PC-3 (cell line): ENCODE measurements around the gene IYD.

Source experiments
- EZH2 ChIP-seq: fragments of 300-600 bp; sonication (generic); IDR thresholded peaks from one replicate; pipeline ENCODE4 v1.6.1; 2017; ENCODE audit warnings: antibody characterized with exemption, mild to moderate bottlenecking, low read length; ENCODE audit not compliant: unreplicated experiment
- EZH2phosphoT487 ChIP-seq: fragments of 300-600 bp; sonication (generic); IDR thresholded peaks from 2 replicates; pipeline ENCODE4 v1.6.1; 2018; ENCODE audit warnings: mild to moderate bottlenecking, antibody characterized with exemption, low read length, borderline replicate concordance
- TF ChIP-seq, protein P1 (sequence below): fragments of 300-600 bp; sonication (generic); conservative IDR thresholded peaks from 2 replicates; pipeline ENCODE4 v1.5.1; 2017; ENCODE audit warnings: antibody characterized with exemption, low read depth, mild to moderate bottlenecking, low read length

DNA sequence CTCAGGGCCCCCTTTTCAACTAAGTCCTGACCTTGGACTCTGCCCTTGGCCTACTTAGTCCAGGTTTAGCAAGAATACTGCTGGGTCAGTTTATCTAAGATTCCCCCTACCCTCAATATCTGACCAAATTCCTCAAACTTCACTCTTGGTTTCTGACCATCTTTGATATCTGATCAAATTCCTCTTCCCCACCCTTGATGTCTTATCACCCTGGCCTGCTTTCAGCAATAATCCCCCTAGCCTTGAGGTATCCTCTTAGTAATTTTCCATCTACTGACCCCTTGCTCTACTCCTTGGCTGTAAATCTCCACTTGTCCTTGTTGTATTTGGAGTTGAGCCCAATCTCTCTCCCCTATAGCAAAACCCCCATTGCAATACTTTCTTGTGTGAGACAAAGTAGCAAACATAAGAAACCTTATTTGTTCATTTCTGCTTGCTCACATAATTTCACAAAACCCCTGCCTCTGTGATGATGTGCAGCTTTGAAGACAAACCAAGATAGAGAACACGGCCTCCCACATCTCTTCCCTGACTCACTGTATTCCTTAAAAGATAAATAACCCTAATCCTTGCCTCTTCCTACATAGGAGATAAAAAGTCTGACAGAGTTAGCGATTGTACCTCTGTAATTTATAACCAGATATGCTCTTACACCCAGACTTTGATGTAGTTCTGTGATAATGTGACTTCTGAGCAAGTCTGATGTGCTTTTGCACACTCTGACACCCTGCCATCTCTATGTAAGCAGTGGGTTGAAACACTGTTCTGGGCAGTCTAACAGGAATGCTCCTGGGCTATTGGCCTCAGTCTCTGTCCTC is 13.8 kb upstream of the IYD start:
- TF ChIP-seq, protein P1, sequence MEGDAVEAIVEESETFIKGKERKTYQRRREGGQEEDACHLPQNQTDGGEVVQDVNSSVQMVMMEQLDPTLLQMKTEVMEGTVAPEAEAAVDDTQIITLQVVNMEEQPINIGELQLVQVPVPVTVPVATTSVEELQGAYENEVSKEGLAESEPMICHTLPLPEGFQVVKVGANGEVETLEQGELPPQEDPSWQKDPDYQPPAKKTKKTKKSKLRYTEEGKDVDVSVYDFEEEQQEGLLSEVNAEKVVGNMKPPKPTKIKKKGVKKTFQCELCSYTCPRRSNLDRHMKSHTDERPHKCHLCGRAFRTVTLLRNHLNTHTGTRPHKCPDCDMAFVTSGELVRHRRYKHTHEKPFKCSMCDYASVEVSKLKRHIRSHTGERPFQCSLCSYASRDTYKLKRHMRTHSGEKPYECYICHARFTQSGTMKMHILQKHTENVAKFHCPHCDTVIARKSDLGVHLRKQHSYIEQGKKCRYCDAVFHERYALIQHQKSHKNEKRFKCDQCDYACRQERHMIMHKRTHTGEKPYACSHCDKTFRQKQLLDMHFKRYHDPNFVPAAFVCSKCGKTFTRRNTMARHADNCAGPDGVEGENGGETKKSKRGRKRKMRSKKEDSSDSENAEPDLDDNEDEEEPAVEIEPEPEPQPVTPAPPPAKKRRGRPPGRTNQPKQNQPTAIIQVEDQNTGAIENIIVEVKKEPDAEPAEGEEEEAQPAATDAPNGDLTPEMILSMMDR, result no peak
- TF ChIP-seq EZH2 (no peak), EZH2phosphoT487 (no peak)
